GM19324 (cell line): ENCODE measurements around the gene RPS21.
"Not testable (repeated sequence)": the region's sequence is repeated elsewhere in the genome, so short reads cannot be mapped to it uniquely, and the experiment has no call there.

Source experiments
- ATAC-seq: cut with Tn5 transposase; IDR thresholded peaks from one replicate; pipeline ENCODE4 v1.9.1; 2021; ENCODE audit warnings: mild to moderate bottlenecking, moderate library complexity; ENCODE audit not compliant: unreplicated experiment, low FRiP score

Gene RPS21

DNA sequence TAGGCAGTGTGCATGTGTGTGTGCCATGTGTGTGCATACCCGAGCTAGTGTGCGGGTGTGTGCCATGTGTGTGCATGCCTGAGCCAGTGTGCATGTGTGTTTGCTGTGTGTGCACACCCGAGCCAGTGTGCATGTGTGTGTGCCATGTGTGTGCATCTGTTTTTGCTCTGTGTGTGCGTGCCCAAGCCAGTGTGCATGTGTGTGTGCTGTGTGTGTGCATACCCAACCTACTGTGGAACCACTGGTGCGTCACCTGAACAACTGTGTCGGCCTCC is 34.8 kb downstream of the RPS21 start:
- ATAC-seq = no peak

DNA sequence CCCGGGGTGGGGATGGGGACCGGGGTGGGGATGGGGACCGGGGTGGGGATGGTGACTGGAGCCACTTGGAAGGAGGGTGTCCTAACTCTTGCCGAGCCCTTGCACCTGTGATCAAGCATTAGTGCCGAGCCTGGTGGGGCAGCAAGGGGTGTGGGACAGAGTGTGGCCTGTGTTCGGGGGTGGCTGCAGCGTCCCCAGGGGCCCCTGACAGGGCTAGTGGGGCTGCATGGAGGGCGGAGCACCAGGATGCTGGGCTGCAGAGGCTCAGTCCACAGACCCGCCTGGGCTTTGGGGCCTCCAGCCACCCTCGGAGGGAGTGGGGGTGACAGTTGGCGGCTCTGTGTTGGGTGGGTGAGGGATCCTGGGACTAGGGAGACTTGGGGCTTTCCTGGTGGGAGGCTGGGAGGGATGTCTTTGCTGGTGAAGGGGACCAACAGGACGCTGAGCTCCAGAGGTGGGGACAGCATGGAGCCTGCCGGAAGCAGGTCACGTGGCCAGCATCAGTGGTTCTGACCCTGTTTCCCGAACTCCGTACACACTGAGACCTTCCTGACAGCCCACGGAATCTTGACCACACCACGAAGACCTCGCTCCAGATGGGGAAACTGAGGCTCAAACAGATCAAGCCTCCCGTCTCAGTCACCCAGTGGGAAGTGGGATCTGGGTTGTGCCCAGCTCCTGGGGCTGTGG is 35.9 kb downstream of the RPS21 start:
- no peak for ATAC-seq

GRCh38 chr20:62423326-62423706 is 36.4 kb downstream of the RPS21 start:
- ATAC-seq = no peak

GRCh38 chr20:62424249-62425107 is 37.6 kb downstream of the RPS21 start:
- no peak for ATAC-seq

GRCh38 chr20:62425281-62426058 is 38.6 kb downstream of the RPS21 start:
- ATAC-seq = no peak

GRCh38 chr20:62426059-62426348 is 39.1 kb downstream of the RPS21 start:
- ATAC-seq = not testable (repeated sequence)

DNA sequence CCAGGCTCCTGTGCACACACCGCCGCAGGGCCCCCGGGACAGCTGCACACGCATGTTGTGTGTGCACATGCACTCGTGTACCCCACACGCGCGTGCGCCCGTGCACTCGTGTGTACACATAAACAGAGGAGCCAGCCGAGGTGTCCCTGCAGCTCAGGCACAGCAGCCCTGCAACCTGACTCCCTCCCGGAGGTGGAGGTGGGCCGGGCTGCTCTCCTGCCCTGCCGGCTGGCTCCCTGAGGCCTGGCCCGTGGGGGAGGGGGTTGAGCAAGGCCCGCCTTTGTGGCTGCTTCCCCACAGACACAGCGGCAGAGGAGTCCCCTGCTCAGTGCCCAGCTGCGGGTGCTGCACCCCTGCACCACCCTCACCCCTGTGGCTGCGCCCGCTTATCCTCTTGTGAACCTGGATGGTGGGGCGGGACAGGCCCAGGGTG is 39.8 kb downstream of the RPS21 start:
- ATAC-seq = no peak

- no peak for ATAC-seq
These were observed 40.5 kb downstream of the RPS21 start, which contains the start of gene RBBP8NL for GRCh38 chr20:62427172-62428001. Gene RBBP8NL (minus strand): TSS chr20:62427539. CDS start chr20:62419647, 7,892 bp downstream.

DNA sequence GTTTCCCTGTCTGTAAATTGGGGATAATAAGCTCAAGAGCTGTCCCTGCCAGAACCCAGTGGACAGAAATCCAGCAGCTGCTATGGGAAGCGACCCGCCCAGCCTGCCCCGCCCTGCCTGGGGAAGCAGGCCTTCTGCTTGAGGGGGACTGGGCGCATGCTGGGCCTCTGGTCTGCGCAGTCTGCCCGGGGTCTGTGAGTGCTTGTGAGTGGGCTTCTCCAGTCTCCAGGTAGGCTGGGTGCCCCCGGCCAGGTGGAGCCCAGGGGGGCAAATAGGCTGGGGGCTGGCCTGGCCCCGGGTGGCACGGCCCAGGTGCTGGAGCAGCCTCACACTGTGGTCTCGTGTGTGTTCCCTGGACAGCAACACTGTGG is 41.1 kb downstream of the RPS21 start:
- ATAC-seq = no peak

GRCh38 chr20:62428396-62429295 is 41.7 kb downstream of the RPS21 start:
- no peak for ATAC-seq

DNA sequence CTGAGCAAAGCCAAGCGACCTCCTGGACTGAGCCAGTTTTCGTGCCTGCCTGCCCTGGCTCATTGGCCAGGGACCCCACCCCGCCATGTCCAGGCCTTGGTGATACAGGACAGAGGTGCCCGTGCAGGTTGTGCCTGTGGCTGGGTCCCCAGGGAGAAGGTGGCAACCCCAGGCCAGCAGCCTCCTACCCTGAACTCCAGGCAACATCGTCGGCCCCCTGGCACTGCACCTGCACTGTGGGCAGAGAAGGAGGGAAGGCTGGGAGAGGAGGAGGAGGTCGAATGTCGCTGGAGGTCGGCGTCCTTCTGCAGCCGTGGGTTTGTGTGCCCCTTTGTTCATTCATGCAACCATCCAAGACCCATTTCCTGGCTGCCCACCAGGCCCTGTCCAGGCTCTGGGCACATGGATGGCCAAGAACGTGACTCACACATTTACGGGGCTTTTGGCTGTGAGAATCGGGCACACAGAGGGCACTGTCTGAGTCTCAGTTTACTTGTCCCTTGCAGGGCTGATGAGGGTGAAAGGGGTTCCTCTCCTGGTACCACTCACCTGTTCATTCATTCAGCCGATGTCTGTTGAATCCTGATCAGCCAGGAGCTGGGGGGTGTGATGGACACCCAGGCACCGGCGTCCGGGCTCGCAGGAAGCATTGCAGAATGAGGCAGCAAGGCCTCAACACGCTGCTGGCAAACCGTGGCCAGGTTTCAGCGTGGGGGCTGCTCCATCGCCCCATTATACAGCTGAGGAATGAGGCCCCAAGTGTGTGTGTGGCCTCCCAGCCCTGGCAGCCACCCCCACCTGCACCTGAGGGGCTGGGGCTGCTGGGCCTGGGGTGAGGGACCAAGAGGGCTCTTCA is 42.8 kb downstream of the RPS21 start:
- no peak for ATAC-seq

DNA sequence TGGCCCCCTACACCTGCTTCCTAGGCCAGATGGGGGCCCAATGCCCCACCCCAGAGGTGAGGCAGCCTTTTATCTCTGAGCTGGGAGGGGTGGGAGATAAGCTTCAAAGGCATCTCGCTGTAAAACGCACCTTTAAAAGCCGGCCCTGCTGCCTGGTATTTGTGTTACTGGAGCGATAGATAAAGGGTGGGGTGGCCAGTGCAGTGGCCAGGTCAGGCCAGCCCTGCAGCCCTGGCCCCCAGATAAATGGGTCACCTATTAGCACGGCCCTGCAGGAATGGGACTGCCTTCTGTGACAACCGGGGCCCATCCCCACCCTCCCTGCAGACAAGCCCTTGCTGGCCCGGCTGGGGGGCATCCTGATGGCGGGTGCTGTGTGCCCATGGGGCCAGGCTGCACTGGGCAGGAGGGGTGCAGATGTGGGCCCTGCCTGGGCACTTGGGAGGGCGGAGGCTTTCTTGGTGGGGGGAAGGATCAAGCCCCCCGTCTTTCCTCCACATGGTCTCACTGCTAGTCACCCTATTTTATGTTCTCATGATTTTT is 43.5 kb downstream of the RPS21 start:
- ATAC-seq = no peak

DNA sequence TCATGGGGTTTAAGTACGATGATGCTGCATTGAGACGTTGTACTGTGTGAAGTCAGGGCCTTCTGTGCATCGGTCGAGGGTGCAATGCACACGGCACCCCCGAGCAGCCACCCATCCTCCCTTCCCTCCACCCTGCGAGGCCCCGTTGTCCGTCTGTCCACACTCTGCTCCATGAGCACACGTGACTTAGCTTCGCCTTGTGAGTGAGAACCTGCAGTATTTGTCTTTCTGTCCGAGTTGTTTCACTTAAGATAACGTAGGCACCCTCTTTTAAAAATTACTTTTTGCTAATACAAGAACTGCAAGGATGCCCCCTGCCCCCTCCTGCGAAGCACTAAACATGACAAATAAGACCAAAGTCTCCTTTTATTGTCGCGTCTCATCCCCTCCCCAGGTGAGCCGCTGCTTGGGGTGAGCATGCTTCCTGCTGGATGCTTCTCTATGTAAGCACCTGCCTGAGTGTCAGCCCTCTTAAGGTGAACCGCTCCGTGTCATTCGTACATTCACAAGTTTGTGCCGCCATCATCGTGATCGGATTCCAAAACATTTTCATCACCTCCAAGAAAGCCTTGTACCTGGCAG is 44.1 kb downstream of the RPS21 start:
- ATAC-seq = no peak

- no peak for ATAC-seq
These were observed 47.0 kb downstream of the RPS21 start for GRCh38 chr20:62433658-62434497.

DNA sequence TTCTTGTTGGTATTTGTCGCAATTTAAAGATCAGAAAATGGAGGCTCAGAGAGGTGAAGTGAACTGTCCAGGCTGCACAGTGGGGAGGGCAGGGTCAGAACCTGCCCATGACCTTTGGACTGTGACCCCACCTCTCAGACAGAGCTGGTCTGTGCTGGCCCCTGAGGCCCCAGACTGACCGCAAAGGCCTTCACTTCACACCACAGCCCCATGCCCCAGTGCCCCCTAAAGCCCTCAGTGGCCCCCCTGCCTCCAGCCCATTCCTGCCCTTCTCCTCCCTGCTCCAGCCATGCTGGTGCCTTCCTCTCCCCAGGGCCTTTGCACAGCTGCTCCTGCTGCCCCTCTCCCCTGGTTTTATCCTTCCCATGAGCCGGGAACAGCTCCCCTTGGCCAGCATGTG is 49.8 kb downstream of the RPS21 start:
- no peak for ATAC-seq

DNA sequence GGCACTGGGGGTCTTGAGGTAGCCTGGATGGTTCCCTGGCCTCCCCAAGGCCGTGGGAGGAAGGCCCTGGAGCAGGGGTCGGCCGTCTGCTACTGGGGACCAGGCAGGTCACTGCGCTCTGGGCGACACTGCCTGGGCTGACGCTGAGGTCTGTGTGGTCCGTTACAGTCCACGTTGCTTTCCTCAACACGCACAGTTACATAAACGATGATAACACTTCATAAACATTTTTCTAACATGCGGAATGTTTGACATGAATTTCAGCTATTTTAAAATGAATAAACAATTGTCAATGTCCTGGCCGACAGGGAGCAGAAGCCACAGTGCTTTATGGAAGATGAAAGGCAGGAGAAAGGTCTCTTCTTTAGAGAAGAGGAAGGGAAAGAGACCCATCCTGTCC is 50.6 kb downstream of the RPS21 start:
- no peak for ATAC-seq

- ATAC-seq = no peak
These were observed 51.0 kb downstream of the RPS21 start for GRCh38 chr20:62437927-62438326.
